HL-60/S4 treated with retinoic acid at 250 ng/mL for 4 days and 3 days (cell line): ENCODE results near the gene TRIM28.
"Not testable (repeated sequence)": the region's sequence is repeated elsewhere in the genome, so short reads cannot be mapped to it uniquely, and the experiment has no call there.

Experiments used
- in situ Hi-C: fragments of 300-500 bp; cut with MboI; formaldehyde crosslinking; loops from 2 replicates; pipeline ENCODE4 v1.7.0; 2022; ENCODE audit warnings: low sequenced_read_pairs

The TRIM28 gene

DNA sequence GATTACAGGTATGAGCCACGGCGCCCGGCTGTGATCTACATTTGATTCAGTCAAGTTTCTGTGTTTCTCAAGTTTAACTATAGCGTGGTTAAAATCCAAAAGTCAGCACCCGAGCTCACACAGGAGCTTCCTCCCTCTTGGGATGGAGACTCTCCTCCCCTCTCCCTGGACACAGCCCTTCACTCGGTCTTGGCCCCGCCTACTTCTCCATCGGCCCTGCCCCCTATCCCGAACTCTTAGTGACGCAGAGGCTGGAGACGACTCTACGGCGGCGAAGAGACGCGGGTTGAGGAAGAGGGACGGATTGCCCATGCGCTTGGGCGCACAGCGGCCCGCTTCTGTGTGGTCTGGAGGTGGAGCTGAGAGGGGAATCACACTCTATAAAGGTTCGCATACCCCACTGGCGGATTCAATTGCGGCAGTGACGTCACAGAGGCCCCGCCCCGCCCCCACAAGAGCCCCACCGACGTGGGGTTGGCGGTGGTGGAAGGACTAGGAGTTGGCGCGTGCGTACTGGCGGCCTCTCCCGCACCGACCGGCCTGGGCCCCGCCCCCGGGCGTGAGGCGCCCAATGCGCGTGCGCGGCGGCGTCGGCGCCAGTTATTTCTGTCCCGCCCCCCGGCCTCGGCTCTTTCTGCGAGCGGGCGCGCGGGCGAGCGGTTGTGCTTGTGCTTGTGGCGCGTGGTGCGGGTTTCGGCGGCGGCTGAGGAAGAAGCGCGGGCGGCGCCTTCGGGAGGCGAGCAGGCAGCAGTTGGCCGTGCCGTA is at the start of gene TRIM28:
TSS of gene TRIM28 (plus strand) at position 239 of the 765 bp plus-strand sequence. CDS start 694 bp downstream, outside the sequence.
- in situ Hi-C loops = no loop called here

DNA sequence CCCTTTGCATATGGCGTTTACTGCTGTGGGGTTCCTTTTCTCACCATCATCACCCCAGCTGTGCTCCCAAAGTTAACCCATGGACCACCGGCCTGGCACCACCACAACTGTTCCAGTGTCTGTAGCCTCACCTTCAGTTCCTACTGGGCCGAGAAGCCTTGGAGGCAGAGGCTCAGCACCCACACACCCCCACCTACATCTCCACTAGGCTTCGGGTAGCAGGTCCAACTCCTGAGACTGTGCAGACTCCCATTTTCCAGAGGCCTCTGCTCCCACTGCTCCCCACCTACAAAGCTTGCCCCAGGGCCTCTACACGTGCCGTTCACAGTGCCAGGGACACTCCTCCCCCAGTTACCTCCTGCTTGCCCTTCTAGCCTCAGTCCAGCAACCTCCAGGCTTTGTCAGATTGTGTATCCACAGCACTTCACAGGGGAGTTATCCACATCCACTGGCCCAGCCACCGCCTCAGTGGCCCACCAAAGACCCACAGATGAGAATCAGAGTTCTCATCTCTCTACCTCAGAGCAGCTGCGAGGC is 46.2 kb upstream of the TRIM28 start:
- in situ Hi-C loops = no loop called here

DNA sequence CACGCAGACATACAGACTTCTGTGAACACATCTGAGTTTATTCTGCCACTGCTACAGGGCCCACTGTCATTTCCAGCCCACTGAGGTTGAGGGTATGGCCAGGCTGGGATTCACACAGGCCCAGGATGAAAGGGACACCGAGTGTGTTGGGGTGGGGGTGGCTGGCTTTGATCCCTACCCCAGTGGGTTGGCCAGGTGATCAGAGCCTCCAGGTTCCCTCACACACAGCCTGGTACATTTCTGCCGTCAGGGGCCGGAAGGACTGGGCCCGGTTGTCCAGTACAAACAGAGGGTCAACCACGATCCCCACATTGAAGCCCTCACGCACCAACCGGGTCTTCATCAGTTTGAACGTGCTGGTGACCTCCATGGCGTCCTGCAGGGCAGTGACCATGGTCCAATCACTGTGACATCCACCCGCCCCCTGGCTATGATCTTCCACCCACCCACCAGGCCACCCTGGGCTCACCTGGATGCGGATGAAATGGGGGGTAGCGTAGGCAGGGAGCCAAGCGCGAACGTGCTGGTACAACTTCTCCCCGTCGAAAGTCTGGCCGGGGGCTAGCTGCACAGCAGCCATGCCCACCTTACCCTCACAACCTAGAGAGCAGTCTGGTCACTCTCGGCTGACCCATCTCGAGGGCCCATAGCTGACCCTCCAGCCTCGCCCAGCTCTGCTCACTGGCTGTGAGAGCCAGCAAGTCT is 45.4 kb upstream of the TRIM28 start:
- in situ Hi-C loops = no loop called here

DNA sequence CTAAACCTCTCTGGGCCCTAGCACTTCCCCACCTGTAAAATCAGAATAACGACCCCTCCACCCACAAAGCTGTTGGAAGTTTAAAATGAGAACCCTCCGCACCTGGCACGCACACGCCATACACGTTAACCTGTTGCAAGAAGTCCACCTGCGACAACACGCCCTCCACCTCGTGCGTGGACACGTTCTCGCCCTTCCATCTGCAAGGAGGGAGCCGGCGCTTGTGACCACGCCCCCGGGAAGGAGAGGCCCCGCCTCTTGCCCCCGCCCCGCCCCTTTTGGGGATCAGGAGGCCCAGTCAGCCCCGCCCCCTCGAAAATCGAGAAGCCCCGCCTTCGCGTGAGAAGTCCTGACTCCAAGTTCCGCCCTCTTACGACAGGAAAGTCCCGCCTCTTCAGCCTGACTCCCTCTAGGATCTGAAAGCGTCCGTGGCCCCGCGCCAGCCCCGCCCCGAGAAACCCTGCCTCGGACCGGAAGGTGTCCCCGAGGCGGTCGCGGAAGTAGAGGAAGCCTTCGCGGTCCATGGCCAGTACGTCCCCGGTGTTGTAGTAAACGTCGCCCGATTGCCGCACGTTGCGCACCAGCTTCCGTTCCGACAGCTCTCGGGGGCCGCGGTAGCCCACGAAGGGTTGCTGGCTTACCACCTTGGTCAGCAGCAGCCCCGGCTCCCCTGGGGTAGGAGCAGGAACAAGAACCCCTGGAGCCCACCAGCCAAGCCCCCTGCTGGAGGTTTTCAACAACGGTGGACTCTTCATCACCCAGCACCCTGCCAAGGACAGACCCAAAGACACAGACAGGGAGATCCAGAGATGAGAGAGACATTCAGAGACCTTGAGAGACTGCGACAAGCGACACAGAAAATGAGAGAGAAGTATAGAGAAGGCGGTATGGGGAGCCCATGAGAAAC is 44.6 kb upstream of the TRIM28 start:
- in situ Hi-C loops = no loop called here

DNA sequence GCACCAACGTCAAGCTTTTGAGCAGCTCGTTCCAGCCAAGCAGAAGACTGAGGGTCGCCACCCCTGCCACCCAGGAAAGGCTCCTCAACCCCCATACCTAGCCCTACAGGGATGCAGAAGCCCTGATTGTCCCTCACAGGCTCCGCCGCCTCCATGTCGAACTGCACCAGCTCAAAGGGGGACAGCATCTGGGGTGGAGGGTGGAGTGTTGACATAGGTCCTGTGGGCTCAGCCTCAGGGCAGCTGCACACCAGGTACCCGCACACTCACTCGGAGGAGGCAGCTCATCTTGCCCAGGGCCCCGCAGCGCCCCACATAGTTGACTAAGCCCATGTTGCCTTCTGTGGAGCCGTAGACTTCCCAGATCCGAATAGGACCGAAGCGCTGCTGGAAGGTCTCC is 43.6 kb upstream of the TRIM28 start:
- in situ Hi-C loops = no loop called here

DNA sequence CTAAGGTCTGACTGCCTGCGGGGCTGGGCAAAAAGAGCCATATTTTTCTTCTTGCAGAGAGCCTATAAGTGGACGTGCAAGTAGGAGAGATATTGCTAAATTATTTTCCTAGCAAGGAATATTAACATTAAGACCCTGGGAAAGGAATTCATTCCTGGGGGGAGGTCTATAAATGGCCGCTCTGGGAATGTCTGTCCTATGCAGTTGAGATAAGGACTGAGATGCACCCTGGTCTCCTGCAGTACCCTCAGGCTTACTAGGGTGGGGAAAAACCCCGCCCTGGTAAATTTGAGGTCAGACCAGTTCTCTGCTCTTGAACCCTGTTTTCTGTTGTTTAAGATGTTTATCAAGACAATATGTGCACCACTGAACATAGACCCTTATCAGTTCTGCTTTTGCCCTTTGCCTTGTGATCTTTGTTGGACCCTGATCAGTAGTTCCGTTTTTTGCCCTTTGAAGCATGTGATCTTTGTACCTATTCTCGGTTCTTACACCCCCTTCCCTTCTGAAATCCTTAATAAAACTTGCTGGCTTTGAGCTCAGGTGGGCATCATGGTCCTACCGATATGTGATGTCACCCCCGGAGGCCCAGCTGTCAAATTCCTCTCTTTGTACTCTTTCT is 36.2 kb upstream of the TRIM28 start:
- in situ Hi-C loops = not testable (repeated sequence)

DNA sequence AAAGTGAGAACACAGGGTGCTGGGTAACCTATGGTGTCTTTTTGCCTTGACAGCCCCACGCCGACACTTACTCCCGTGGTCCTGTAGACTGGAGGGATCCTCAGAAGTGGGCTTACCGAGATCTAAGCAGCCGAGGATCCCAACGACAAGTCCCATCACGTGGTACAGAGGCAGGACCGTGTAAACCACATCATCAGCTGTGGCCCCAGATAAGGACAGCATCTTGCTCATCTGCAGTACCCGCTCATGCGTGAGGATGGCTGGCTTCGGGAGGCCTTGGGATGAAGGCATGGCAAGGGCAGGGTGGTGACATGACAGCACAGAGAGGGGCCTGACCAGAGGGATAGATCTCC is 34.2 kb upstream of the TRIM28 start:
- in situ Hi-C loops = no loop called here

DNA sequence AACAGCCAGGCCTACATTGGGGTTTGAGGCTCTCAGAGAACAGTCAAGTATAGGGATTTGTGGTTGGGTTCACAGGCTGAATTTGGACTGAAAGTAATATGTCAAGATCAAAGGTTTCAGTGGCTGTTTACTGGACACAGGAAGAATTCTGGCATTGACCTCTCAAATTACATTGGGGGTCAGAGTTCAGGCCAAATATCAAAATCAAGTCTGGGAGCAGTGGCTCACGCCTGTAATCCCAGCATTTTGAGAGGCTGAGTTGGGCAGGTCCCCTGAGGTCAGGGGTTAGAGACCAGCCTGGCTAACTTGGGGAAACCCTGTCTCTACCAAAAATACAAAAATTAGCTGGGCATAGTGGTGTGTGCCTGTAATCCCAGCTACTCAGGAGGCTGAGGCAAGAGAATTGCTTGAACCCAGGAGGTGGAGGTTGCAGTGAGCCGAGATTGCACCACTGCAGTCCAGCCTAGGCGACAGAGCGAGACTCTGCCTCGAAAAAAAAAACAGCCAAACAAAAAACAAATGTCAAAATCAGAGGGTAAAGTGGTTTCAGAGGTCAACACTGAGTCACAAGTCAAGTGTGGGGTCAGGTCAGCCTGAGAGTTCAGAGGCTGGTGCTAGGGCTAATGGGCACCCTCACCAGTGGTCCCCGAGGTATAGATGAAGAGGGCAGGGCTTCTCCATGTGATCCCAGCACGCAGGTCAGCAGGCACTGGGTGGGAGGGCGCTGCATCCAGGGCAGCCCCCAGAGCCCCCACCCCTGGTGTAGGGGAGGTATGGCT is 33.6 kb upstream of the TRIM28 start:
- in situ Hi-C loops = no loop called here

DNA sequence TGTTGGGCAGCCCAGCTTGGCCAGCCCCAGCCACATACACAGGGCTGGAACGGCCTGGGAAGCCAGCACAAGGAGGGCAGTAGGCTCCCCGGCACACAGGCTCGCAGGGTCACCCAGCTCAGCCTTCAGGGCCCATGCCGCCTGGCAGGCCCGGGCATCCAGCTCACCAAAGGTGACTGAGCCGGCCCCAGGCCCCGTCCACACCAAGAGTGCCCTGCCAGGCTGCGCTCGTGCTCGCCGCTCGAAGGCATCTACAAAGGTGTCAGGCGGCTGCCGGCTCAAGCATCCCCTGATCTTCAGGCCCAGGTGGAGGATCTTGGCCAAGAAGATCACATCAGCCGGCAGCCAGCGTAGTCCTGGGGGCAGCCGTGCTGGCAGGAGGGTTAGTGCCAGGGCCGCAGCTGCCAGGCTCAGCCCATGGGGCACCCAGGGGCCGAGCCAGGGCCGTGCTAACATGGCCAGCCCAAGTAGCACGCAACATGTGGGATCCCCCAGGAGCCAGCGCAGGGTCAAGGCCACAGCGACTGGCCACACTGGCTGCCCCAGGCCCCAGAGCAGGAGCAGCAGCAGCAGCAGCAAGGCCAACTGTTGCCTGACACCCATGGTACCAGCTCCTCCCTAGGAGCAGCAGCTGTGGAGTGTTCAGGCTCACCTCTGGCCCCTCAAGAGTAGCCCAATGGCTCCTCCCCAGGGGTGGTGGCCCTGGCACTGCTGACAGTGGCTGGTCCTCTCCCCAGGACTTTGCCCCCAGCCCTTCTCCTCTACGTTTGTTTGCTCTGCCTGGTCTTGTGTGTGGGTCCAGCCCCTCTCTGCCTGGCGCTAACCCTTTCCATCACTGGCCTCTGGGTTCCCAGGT is 32.3 kb upstream of the TRIM28 start, which contains the start of gene SLC27A5:
TSS of gene SLC27A5 (minus strand) at position 640 of the 856 bp plus-strand sequence. CDS start at position 603, 37 bp downstream.
- in situ Hi-C loops = no loop called here

DNA sequence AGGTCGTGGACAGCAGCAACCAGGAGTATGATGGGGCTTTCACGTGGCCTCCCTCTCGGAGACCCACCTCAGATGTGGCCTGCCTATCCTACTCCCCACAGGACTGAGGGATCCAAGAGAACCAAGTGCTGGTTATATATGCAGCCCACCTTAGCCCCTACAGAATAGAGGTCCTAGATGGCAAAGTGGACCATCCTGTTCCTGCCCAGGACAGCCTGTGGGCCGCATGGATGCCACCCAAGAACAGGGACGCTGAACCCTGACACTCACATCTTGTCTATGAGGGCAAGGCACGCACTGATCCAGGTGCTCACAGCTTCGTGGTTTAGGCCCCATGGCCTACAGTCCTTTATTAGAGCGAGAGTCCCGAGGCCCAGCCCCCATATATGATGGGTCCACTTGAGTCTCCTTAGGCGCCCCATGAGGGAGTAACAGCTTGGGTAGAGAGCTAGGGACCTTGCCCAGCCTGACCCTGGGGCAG is 30.6 kb upstream of the TRIM28 start:
- in situ Hi-C loops = no loop called here

DNA sequence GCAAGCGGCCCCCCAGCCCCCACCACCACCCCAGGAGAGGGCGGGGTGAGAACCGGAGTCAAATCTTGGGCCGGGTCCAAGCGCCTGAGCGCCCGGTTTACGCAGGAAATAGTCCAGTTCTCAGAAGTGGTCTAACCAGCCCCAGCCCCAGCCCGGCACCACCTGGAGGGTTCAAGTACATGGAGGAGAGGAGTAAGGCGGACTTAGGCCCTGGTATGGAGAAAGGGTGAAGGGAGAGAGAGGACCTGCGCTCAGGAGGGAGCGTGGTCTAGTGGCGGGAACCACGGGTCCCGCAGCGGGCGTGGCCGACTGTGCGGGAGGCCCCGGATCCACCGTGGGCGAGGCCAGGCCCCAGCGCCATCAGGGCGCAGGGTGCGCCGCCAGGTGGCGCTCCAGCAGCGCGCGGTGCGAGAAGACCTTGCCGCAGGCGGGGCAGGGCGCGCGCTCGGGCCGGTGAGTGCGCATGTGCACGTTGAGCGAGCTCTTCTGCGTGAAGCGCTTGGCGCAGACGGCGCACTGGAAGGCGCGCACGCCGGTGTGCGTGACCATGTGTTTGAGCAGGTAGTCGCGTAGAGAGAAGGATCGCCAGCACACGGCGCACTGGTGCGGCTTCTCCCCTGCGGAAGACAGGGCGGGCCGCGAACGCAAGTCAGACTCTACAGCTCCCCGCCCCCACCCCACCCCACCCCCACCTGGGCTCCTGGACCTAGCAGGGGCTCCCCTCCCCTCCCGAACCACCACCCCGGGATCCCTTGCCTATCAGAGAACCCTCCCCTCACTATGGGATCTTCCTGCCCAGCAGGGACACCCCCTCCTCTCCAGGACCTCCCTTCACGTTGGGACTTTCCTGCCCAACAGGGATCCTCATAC is 29.9 kb upstream of the TRIM28 start:
- in situ Hi-C loops = no loop called here

DNA sequence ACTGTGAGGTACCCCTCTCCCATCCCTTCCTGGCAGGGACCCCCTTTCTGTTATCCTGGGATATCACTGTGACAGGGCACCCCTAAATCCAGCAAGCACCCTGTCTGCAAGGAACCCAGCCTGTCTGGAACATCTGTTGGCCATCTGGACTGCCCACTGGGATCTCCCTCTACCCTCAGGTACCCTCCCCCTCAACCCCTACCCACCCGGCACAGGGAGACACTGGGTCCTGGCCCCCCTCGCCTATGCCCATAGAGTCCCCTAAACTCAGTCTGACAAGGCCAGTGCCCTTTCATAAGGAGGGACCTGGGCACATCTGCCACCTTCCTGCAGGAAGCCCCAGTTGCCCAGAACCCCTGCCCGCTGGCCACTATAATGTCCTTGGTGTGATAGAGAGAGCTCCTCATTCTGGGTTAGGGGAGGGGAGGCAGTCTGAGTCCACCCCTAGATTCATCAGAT is 29.3 kb upstream of the TRIM28 start:
- in situ Hi-C loops = no loop called here

DNA sequence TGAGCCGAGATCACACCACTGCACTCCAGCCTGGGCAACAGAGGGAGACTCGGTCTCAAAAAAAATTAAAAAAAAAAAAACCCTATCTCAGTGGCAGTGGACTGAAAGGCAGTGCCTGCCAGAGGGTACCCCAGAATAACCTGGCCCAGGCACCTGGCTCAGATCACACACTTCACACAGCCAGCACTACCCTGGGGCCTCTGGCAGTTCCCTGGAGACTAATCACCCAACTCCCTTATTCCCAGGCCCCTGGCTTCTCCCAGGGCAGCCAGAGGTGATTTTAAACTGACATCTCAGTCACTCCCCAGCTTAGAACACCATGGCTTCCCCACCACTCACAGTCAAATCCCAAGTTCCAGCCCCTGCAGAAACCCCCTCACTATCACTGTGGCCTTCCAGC is 28.6 kb upstream of the TRIM28 start:
- in situ Hi-C loops = no loop called here

DNA sequence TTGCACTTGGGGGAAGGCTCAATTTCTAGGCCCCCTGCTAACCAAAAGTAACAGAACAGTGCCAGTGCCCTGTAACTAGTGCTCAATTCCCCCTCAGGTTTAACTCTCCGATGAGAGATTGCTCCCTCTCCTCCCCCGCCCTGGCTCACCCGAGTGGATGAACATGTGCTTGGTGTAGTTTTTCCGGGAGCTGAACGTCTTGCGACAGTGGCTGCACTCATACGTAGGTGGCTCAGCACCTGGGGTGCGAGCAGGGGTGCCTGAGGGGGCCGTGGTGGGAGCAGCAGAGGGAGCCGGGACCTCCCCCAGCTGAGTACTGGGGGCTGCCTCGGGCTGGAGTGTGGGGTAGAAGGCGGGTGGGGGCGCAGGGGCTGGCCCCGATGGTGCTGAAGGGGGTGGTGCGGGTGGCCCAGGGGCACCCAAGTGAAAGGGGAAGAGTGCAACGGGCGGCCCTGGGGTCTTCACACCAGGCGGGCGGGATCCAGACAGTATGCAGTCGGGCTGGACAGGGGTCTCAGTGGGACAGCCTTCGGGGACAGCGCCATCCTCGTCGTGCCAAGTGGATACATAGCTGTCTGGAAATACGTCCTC is 27.5 kb upstream of the TRIM28 start:
- in situ Hi-C loops = no loop called here

DNA sequence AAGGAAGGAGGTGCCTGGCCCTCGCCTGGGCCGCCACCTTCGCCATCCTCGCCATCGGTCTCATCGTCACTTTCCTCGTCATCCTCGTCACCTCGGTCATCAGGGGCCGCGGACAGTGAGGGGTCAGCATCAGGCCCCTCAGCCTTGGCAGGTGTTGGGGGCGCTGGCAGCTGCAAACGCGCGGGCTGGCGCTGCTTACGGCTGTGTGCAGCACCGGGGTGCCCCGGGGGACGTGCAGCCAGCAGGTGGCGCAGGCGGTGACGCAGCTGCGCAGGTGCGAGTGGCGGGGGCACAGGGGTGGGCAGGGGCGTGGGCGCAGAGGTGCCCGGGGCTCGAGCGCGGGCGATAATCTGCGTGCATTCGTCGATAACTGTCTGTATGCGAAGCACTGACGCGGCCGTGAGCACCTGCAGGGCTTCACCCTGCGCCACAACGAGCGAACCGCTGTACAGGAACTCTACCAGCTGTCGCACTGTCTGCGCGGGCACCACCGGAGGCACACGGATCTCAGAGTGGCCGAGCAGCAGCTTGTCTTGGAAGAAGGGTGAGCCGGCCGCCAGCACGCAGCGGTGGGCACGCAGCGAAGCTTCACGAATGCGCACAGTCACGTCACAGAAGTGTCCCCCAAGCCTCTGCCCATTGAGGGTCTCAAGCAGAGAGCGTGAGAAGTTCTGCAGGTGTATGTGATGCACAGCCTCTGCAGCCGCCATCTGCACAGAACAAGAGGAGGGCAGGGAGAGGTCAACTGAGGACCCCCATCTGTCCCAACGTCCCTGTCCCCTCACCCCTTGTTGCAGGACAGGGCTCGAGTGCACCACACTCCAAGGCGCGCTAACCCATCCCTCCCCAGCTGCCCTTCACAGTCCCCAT is 26.7 kb upstream of the TRIM28 start:
- in situ Hi-C loops = no loop called here
